ENCODE results near the gene HCN2. TPM values are rescaled to one million over a fixed set of nuclear protein-coding genes. Genes with fewer than 3 reads are reported as not detected.
"Not testable (repeated sequence)": the region's sequence is repeated elsewhere in the genome, so short reads cannot be mapped to it uniquely, and the experiment has no call there.

HCN2 gene
- total RNA-seq, 6 donors from 2014 or later = 0.46 to 0.47 (median 0.46) TPM; not detected in 3

DNA sequence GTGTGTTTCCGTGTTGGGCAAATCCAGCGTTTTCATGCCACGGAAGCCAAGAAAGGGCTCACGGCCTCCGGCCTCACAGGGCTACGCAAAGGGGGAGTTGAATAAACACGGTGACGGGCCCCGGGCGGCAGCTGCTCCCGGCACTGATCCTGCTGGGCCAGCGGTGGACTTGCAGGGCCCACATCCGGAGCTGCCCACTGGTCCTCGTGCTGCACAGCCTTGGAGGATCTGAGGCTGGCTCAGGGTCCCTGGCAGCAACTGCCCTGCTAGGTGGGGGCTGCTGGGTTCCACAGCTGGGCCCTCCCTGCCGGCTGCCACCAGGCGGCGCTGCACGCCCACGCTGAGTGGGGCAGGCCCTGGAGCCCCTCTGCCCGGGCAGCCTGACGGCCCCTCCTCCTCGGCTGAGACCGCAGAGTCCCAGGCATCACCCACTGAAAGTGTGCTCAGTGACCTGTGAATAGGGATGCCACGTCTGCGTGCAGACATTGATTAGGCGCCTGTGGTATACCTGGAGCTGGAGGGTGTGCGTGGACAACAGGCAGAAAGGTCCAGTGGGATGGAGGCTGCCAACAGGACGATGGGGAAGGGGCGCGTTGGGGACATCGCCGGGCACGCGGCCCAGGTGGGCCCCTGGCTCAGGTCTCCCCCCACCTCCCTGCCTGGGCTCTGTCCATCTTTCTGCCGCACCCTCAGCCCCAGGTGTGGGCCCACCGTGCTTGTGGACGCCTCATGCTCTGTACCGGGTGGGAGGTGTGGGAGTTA, 5.3 kb upstream of the HCN2 start:
- DNase-seq (peak in 1 of 2 donors; percentile 93), ATAC-seq (ENCODE audit: low FRiP score in 2 of 2) (peak; percentile 27 to 68)
- peaks cover 3 to 19% (median 14%) of the 10 kb centered on the region in 4 donors for H3K27me3 ChIP-seq
- H3K4me1 ChIP-seq = peaks cover 4 to 26% (median 14%) of the 10 kb centered on the region in 4 donors
- WGBS, 2 donors = 36 to 47% methylated on average over 23 to 34 of the region's 38 CpGs
- no peak overlapping the region for H3K27ac ChIP-seq
- peaks cover 14 to 42% (median 40%) of the 10 kb centered on the region in 4 donors for H3K36me3 ChIP-seq
- H3K9me3 ChIP-seq = no peaks in the 10 kb centered on the region
- H3K4me3 ChIP-seq = no peak overlapping the region
- no peak for TF ChIP-seq EP300 (IDR thresholded peaks at IDR 0.05)
- TF ChIP-seq, protein P1, sequence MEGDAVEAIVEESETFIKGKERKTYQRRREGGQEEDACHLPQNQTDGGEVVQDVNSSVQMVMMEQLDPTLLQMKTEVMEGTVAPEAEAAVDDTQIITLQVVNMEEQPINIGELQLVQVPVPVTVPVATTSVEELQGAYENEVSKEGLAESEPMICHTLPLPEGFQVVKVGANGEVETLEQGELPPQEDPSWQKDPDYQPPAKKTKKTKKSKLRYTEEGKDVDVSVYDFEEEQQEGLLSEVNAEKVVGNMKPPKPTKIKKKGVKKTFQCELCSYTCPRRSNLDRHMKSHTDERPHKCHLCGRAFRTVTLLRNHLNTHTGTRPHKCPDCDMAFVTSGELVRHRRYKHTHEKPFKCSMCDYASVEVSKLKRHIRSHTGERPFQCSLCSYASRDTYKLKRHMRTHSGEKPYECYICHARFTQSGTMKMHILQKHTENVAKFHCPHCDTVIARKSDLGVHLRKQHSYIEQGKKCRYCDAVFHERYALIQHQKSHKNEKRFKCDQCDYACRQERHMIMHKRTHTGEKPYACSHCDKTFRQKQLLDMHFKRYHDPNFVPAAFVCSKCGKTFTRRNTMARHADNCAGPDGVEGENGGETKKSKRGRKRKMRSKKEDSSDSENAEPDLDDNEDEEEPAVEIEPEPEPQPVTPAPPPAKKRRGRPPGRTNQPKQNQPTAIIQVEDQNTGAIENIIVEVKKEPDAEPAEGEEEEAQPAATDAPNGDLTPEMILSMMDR (IDR thresholded peaks at IDR 0.05) = peak; percentile 76 to 92 (median 88)

DNA sequence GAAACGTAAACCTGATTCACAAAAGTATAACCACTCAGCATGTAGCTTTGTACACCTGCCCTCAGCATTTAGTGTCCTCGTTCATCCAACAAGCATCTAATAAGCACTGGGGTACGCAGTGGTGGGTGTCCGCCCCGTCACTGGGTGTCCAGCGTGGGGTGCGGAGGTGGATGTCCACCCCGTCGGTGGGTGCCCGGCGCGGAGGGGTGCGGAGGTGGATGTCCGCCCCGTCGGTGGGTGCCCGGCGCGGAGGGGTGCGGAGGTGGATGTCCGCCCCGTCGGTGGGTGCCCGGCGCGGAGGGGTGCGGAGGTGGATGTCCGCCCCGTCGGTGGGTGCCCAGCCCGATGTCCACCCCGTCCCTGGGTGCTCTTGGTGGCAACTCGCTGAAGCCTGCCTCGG, 4.5 kb upstream of the HCN2 start:
- H3K36me3 ChIP-seq = peaks cover 14 to 35% (median 32%) of the 10 kb centered on the region in 4 donors
- ATAC-seq (ENCODE audit: low FRiP score in 2 of 2); H3K27ac ChIP-seq; H3K9me3 ChIP-seq; H3K4me3 ChIP-seq: not testable (repeated sequence)
- 85% methylated on average over 34 of the region's 34 CpGs for WGBS, 2 donors
- H3K27me3 ChIP-seq = peaks cover 3 to 21% (median 15%) of the 10 kb centered on the region in 4 donors
- H3K4me1 ChIP-seq = peaks cover 4 to 29% (median 15%) of the 10 kb centered on the region in 4 donors
- peak in 1 of 2 donors; percentile 57 for DNase-seq

DNA sequence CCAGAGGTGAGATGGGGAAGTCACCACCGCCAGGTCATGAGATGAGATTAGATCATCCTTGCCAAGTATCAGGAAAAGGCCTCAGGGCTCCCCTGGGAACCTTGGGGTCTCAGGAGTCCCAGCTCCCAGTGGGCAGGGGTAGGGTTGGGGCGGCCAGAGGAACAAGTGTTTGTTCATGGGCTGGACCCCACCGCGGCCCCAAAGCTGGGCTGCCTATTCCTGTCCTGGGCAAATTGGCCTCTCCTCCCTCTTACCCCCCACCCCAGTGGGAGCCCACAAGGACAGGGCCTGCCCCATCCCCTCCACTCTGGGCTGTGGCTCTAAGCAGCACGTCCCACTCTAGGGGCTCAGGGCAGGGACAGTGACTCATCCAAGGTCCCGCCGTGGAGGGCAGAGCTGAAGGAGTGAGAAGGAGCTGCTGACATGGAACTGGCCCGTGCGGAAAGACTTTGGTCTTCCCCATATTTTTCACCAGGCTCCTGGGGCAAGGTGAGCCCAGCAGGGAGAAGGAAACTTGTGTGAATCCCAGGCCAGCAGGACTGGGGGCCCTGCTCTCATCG, 4.0 kb upstream of the HCN2 start:
- Histone ChIP-seq H3K4me1 (peaks cover 9 to 34% (median 19%) of the 10 kb centered on the region in 4 donors), H3K27me3 (peaks cover 3 to 26% (median 18%) of the 10 kb centered on the region in 4 donors), H3K9me3 (no peaks in the 10 kb centered on the region), H3K27ac (no peak overlapping the region), H3K36me3 (peaks cover 11 to 30% (median 28%) of the 10 kb centered on the region in 4 donors), H3K4me3 (no peak overlapping the region)
- WGBS, 2 donors = 81 to 82% methylated on average over 10 of the region's 10 CpGs
- DNase-seq = peak in 1 of 2 donors; percentile 37
- TF ChIP-seq EP300 (IDR thresholded peaks at IDR 0.05) (no peak), POLR2AphosphoS5 (IDR thresholded peaks at IDR 0.05) (no peak), POLR2A (IDR thresholded peaks at IDR 0.05) (no peak)
- TF ChIP-seq, protein P1 (IDR thresholded peaks at IDR 0.05) = no peak
- ATAC-seq (ENCODE audit: low FRiP score in 2 of 2) = peak in 1 of 2 donors; percentile 5

DNA sequence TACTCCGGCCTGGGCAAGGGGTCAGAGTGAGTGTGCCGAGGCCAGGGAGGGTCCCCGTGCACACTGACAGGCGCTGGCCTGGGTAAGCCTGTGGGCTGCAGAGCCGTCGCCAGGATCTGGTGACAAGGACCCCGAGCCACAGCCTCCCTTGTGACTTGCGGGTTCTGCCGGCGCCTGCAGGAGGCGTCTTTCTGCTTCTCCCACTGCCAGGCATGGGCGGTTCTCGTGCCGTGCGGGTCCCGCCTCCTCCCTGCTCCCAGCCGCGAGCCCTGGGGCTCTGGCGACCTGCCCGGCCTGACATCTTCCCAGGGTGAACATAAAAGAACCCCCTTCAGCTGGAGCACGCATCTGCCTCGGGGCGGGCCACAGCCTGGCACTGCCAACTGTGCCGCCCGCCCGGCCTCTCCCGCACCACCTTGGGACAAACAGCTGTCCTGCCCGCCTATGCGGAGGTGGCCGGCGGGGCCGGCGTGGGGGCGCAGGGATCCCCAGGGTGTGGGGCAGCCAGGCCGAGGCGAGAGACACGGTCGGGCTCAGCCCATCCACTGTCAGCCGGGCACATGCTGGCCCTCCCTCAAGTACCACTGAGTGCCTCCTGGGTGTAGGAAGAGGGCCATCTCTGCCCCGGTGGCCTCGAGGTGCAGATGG, 1.5 kb upstream of the HCN2 start:
- no peak overlapping the region for H3K27ac ChIP-seq
- ATAC-seq (ENCODE audit: low FRiP score in 2 of 2) (no peak), DNase-seq (peak; percentile 51 to 89)
- H3K36me3 ChIP-seq = peaks cover 0 to 6% (median 4%) of the 10 kb centered on the region in 4 donors
- no peaks in the 10 kb centered on the region for H3K9me3 ChIP-seq
- peaks cover 10 to 42% (median 21%) of the 10 kb centered on the region in 4 donors for H3K4me1 ChIP-seq
- H3K27me3 ChIP-seq = peaks cover 3 to 49% (median 32%) of the 10 kb centered on the region in 4 donors
- 5 to 7% methylated on average over 8 to 41 of the region's 41 CpGs for WGBS, 2 donors
- no peak for TF ChIP-seq EP300 (IDR thresholded peaks at IDR 0.05)
- TF ChIP-seq, protein P1 (IDR thresholded peaks at IDR 0.05) = peak in 5 of 6 experiments; percentile 28 to 55 (median 33)
- H3K4me3 ChIP-seq = no peak overlapping the region

Measured in upper lobe of left lung (tissue), 6 donors.